Ishikawa (cell line): ENCODE data around the gene UBE2H.

ENCODE experiments used
- CEBPB ChIP-seq: IDR thresholded peaks from 2 replicates; pipeline ENCODE4 v1.6.1; 2012
- CREB1 ChIP-seq: IDR thresholded peaks from 2 replicates; pipeline ENCODE4 v1.6.1; 2012; ENCODE audit warnings: low read depth
- EGR1 ChIP-seq: IDR thresholded peaks from 2 replicates; pipeline ENCODE4 v1.6.1; 2012
- EP300 ChIP-seq: IDR thresholded peaks from 2 replicates; pipeline ENCODE4 v1.6.1; 2012; ENCODE audit warnings: borderline replicate concordance
- MAX ChIP-seq: IDR thresholded peaks from 2 replicates; pipeline ENCODE4 v1.6.1; 2012
- NFIC ChIP-seq: IDR thresholded peaks from 2 replicates; pipeline ENCODE4 v1.6.1; 2012
- RAD21 ChIP-seq: IDR thresholded peaks from 2 replicates; pipeline ENCODE4 v1.6.1; 2012; ENCODE audit warnings: low read depth
- REST ChIP-seq: IDR thresholded peaks from 2 replicates; pipeline ENCODE4 v1.6.1; 2012; ENCODE audit warnings: low read depth, mild to moderate bottlenecking
- TAF1 ChIP-seq: IDR thresholded peaks from 2 replicates; pipeline ENCODE4 v1.6.1; 2012; ENCODE audit warnings: low read depth, mild to moderate bottlenecking
- TCF12 ChIP-seq: IDR thresholded peaks from 2 replicates; pipeline ENCODE4 v1.6.1; 2012; ENCODE audit warnings: low read depth
- TEAD4 ChIP-seq: IDR thresholded peaks from 2 replicates; pipeline ENCODE4 v1.6.1; 2012
- USF1 ChIP-seq: IDR thresholded peaks from 2 replicates; pipeline ENCODE4 v1.6.1; 2012
- YY1 ChIP-seq: IDR thresholded peaks from 2 replicates; pipeline ENCODE4 v1.6.1; 2012; ENCODE audit warnings: low read depth
- ZBTB7A ChIP-seq: IDR thresholded peaks from 2 replicates; pipeline ENCODE4 v1.6.1; 2012; ENCODE audit warnings: low read depth

UBE2H gene

GRCh38 chr7:129800901-129801300, 151.9 kb downstream of the UBE2H start:
- TF ChIP-seq USF1 (no peak), EGR1 (no peak), RAD21 (no peak), EP300 (no peak), MAX (no peak), TCF12 (no peak), ZBTB7A (no peak), CREB1 (no peak), NFIC (no peak)

GRCh38 chr7:129799350-129799955, 153.3 kb downstream of the UBE2H start:
- TF ChIP-seq MAX (no peak), TCF12 (no peak), REST (no peak)

GRCh38 chr7:129798616-129799349, 154.0 kb downstream of the UBE2H start:
- TF ChIP-seq MAX = no peak

- TF ChIP-seq ZBTB7A (peak; percentile 88; the same call in 1 of the 2 replicates), TCF12 (no peak), REST (no peak), TEAD4 (no peak), EP300 (no peak), CREB1 (no peak), RAD21 (no peak), TAF1 (no peak), USF1 (no peak), CEBPB (no peak), NFIC (0 out of 2 replicates have a peak, but pooled peaks have one; percentile 32), YY1 (no peak)
These were observed 155.5 kb downstream of the UBE2H start for GRCh38 chr7:129797214-129797789.

- TF ChIP-seq EGR1 (no peak), REST (no peak), TAF1 (no peak), ZBTB7A (no peak), NFIC (no peak), RAD21 (no peak), YY1 (no peak), CREB1 (no peak), USF1 (no peak)
These were observed 156.5 kb downstream of the UBE2H start for GRCh38 chr7:129796186-129796775.
